NB4 (cell line): Measurements from ENCODE around the gene AOPEP.

Source experiments
- CTCF ChIP-seq: IDR thresholded peaks from one replicate; pipeline ENCODE4 v1.5.1; 2012; ENCODE audit warnings: low read depth, low read length
- MYC ChIP-seq: IDR thresholded peaks from 2 replicates; pipeline ENCODE4 v1.6.1; 2011; ENCODE audit warnings: low read depth, low read length
- POLR2A ChIP-seq: IDR thresholded peaks from 2 replicates; pipeline ENCODE4 v1.6.1; 2011; ENCODE audit warnings: mild to moderate bottlenecking; ENCODE audit not compliant: insufficient read length; ENCODE audit errors: extremely low read depth
- TF ChIP-seq, protein P1 (sequence below): IDR thresholded peaks from 2 replicates; pipeline ENCODE4 v1.6.1; 2011; ENCODE audit warnings: low read depth, low read length

DNA sequence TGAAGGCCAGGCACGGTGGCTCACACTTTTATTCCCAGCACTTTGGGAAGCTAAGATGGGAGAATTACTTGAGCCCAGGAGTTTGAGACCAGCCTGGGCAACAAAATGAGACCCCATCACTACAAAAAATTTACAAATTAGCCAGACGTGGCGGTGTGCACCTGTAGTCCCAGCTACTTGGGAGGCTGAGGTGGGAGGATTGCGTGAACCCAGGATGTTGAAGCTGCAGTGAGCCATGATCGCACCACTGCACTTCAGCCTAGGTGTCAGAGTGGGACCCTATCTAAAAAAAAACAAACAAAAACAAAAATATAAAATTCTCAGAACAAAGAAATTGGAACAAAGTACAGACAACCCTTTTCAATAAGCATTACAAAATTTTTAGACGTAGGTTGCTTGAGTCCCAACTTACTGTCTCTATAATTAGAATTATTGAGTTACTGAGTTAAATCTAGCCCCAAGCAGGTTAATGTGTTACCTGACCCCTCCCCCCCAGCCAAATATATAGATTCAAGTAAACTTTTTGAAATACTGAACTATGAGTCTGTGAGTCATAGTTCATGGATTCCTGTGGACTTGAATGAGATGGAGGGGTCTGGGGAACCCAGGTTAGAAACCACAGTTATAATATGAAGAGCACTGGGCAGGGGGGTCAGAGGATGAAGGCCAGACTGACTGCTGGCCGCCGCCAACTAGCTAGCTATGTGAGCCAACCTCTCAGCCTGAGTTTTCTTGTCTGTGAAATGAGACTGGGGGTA lies 173.1 kb downstream of the AOPEP start:
- TF ChIP-seq CTCF: no peak
- no peak for TF ChIP-seq POLR2A
- TF ChIP-seq, protein P1, sequence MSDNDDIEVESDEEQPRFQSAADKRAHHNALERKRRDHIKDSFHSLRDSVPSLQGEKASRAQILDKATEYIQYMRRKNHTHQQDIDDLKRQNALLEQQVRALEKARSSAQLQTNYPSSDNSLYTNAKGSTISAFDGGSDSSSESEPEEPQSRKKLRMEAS: no peak
- TF ChIP-seq MYC: no peak
